HepG2 (cell line): ENCODE results near the gene CAPN11. TPM values are rescaled to one million over a fixed set of nuclear protein-coding genes. Genes with fewer than 3 reads are reported as not detected.

Experiments
- IKZF1 ChIP-seq: fragments of 450-650 bp; IDR thresholded peaks from 2 replicates; pipeline ENCODE4 v1.7.1; 2016
- KLF16 ChIP-seq, 2 experiments: sonication (generic) in 1 of 2; formaldehyde crosslinking in 1 of 2; IDR thresholded peaks; 2 replicates each; pipeline versions ENCODE4 v1.6.1 to v1.8.0; 2016 to 2023; ENCODE audit warnings: missing genetic modification reagents in 2 of 2, missing compliant biosample characterization in 1 of 2
- MLLT10 ChIP-seq: sonication (generic); formaldehyde crosslinking; IDR thresholded peaks from 2 replicates; pipeline ENCODE4 v1.4.0; 2020; ENCODE audit warnings: missing genetic modification reagents
- MYC ChIP-seq: sonication (generic); formaldehyde crosslinking; IDR thresholded peaks from 2 replicates; pipeline ENCODE4 v1.9.0; 2021; ENCODE audit warnings: missing genetic modification reagents, borderline replicate concordance
- NFE2 ChIP-seq: sonication (generic); formaldehyde crosslinking; IDR thresholded peaks from 2 replicates; pipeline ENCODE4 v1.4.0; 2020; ENCODE audit warnings: missing genetic modification reagents
- NR1H2 ChIP-seq: sonication (generic); formaldehyde crosslinking; IDR thresholded peaks from 2 replicates; pipeline ENCODE4 v1.8.1; 2022; ENCODE audit warnings: low read depth, missing genetic modification reagents, borderline replicate concordance
- U2AF2 ChIP-seq: fragments of 200-400 bp; formaldehyde crosslinking; IDR thresholded peaks from 2 replicates; pipeline ENCODE4 v1.6.1; 2017; ENCODE audit warnings: low read depth, mild to moderate bottlenecking, low read length
- ZFP36 ChIP-seq: fragments of 150-350 bp; IDR thresholded peaks from 2 replicates; pipeline ENCODE4 v1.6.1; 2018; ENCODE audit warnings: borderline replicate concordance, low read length, low read depth; ENCODE audit not compliant: partially characterized antibody
- ZFX ChIP-seq: sonication (generic); formaldehyde crosslinking; IDR thresholded peaks from 2 replicates; pipeline ENCODE4 v1.4.0; 2020; ENCODE audit warnings: mild to moderate bottlenecking, low read depth, missing genetic modification reagents, moderate library complexity
- ZNF546 ChIP-seq: sonication (generic); formaldehyde crosslinking; conservative IDR thresholded peaks from 2 replicates; pipeline ENCODE4 v1.8.1; 2023; ENCODE audit warnings: mild to moderate bottlenecking, missing genetic modification reagents
- ZNF747 ChIP-seq: sonication (generic); formaldehyde crosslinking; IDR thresholded peaks from 2 replicates; pipeline ENCODE4 v1.8.1; 2023; ENCODE audit warnings: missing genetic modification reagents, mild to moderate bottlenecking, borderline replicate concordance
- polyA plus RNA-seq, 8 experiments: library from polyadenylated mRNA; depleted of rRNA in 3 of 8; stranded (reverse) in 7 of 8; unstranded in 1 of 8; fragments of >200 nt; fragmentation: Illumina TruSeq in 4 of 8; extraction: Trizol in 4 of 8; gene quantifications; 2 replicates each; pipeline versions ENCODE4 v1.2.1 to v1.2.3, GENCODE V29; 2011 to 2016; ENCODE audit warnings: low read depth in 4 of 8, missing spikeins in 1 of 8, mixed read lengths in 1 of 8; ENCODE audit not compliant: insufficient read depth in 1 of 8
- total RNA-seq, 5 experiments: library from RNA; depleted of rRNA; stranded (reverse); fragments of >200 nt; fragmentation: Illumina TruSeq; extraction: Trizol; gene quantifications; 2 replicates each; pipeline ENCODE4 v1.2.3, GENCODE V29; 2016; ENCODE audit warnings: low read depth in 1 of 5
- TF ChIP-seq, protein P1 (sequence below): sonication (generic); formaldehyde crosslinking; IDR thresholded peaks from 2 replicates; pipeline ENCODE4 v1.9.0; 2022; ENCODE audit warnings: low read depth, missing genetic modification reagents
- TF ChIP-seq, protein P2 (sequence below): sonication (generic); formaldehyde crosslinking; IDR thresholded peaks from 2 replicates; pipeline ENCODE4 v1.8.0; 2023; ENCODE audit warnings: mild to moderate bottlenecking, missing genetic modification reagents
- TF ChIP-seq, protein P3 (sequence below): sonication (generic); formaldehyde crosslinking; IDR thresholded peaks from 2 replicates; pipeline ENCODE4 v1.4.0; 2020; ENCODE audit warnings: mild to moderate bottlenecking, missing genetic modification reagents
- TF ChIP-seq, protein P4 (sequence below): sonication (generic); formaldehyde crosslinking; IDR thresholded peaks from 2 replicates; pipeline ENCODE4 v1.4.0; 2020; ENCODE audit warnings: missing genetic modification reagents, borderline replicate concordance
- TF ChIP-seq, protein P5 (sequence below): sonication (generic); formaldehyde crosslinking; IDR thresholded peaks from 2 replicates; pipeline ENCODE4 v1.8.1; 2023; ENCODE audit warnings: missing genetic modification reagents, inconsistent platforms, borderline replicate concordance

CAPN11 gene
- total and polyA plus RNA-seq, 2 of the 13 experiments (the other 11 are each of a cell fraction or from before 2014, with no cell fraction given), result 0.07 to 0.11 TPM

DNA sequence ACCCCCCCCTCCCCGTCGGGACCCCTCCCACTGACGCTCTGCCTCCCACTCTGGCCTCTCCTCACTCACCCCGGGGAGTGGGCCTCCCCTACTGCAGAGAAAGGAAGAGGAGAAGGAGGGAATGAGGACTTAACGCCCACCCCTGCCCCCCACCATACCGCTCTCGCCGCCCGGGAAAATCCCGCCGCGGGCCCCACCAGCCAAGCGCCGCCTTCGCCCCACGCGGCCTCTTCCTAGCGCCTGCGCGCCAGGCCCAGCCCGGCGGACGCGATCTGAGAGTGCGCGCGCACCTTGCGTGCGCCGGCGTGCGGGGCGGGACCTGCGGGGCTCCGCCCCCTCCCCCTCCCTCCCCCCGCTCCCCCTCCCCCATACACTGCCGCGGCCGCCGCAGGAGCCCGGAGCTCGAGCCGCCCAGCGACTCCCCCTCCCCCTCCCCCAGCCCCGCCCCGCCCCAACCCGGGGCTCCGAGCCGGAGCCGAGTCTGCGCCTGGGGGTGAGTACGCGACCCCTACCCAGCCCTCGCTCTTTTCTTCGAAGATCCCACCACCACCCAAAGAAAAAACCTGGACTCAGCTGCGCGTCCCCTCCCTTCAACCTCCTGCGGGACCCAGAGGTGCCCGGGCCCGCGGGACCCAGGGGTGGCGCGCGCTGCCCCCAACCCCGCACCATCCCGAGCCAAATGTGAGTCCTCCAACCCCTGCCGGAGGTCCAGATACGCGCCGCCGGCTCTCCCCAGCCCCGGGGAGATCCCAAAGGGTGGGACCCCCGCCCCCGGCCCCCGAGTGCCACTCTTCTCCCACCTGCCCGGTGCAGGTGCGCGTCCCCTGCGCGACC, 31.2 kb upstream of the CAPN11 start, which contains the start of the genes MRPL14 and TMEM63B (continued):
- TF ChIP-seq MLLT10 (CRISPR knock-in tag) (no peak), IKZF1 (no peak), NFE2 (CRISPR knock-in tag) (no peak), NR1H2 (no peak), U2AF2 (no peak), KLF16 (CRISPR knock-in tag; IDR thresholded peaks at IDR 0.05) (peak in 1 of 2 experiments; percentile 53; a peak in 1 of 4 replicates), ZFX (CRISPR knock-in tag) (peak; percentile 83), ZNF747 (CRISPR knock-in tag) (no peak), ZNF546 (peak; percentile 63), ZFP36 (no peak), MYC (CRISPR knock-in tag) (peak; percentile 85)
- TF ChIP-seq, protein P1, sequence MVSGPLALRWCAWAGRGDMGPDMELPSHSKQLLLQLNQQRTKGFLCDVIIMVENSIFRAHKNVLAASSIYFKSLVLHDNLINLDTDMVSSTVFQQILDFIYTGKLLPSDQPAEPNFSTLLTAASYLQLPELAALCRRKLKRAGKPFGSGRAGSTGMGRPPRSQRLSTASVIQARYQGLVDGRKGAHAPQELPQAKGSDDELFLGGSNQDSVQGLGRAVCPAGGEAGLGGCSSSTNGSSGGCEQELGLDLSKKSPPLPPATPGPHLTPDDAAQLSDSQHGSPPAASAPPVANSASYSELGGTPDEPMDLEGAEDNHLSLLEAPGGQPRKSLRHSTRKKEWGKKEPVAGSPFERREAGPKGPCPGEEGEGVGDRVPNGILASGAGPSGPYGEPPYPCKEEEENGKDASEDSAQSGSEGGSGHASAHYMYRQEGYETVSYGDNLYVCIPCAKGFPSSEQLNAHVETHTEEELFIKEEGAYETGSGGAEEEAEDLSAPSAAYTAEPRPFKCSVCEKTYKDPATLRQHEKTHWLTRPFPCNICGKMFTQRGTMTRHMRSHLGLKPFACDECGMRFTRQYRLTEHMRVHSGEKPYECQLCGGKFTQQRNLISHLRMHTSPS, result 0 out of 2 replicates have a peak, but pooled peaks have one; percentile 7
- TF ChIP-seq, protein P2, sequence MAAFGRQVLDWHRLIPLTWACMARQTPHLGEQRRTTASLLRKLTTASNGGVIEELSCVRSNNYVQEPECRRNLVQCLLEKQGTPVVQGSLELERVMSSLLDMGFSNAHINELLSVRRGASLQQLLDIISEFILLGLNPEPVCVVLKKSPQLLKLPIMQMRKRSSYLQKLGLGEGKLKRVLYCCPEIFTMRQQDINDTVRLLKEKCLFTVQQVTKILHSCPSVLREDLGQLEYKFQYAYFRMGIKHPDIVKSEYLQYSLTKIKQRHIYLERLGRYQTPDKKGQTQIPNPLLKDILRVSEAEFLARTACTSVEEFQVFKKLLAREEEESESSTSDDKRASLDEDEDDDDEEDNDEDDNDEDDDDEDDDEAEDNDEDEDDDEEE (CRISPR knock-in tag), result no peak
- TF ChIP-seq, protein P3, sequence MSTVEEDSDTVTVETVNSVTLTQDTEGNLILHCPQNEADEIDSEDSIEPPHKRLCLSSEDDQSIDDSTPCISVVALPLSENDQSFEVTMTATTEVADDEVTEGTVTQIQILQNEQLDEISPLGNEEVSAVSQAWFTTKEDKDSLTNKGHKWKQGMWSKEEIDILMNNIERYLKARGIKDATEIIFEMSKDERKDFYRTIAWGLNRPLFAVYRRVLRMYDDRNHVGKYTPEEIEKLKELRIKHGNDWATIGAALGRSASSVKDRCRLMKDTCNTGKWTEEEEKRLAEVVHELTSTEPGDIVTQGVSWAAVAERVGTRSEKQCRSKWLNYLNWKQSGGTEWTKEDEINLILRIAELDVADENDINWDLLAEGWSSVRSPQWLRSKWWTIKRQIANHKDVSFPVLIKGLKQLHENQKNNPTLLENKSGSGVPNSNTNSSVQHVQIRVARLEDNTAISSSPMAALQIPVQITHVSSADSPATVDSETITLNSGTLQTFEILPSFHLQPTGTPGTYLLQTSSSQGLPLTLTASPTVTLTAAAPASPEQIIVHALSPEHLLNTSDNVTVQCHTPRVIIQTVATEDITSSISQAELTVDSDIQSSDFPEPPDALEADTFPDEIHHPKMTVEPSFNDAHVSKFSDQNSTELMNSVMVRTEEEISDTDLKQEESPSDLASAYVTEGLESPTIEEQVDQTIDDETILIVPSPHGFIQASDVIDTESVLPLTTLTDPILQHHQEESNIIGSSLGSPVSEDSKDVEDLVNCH (CRISPR knock-in tag), result no peak
- TF ChIP-seq, protein P4, sequence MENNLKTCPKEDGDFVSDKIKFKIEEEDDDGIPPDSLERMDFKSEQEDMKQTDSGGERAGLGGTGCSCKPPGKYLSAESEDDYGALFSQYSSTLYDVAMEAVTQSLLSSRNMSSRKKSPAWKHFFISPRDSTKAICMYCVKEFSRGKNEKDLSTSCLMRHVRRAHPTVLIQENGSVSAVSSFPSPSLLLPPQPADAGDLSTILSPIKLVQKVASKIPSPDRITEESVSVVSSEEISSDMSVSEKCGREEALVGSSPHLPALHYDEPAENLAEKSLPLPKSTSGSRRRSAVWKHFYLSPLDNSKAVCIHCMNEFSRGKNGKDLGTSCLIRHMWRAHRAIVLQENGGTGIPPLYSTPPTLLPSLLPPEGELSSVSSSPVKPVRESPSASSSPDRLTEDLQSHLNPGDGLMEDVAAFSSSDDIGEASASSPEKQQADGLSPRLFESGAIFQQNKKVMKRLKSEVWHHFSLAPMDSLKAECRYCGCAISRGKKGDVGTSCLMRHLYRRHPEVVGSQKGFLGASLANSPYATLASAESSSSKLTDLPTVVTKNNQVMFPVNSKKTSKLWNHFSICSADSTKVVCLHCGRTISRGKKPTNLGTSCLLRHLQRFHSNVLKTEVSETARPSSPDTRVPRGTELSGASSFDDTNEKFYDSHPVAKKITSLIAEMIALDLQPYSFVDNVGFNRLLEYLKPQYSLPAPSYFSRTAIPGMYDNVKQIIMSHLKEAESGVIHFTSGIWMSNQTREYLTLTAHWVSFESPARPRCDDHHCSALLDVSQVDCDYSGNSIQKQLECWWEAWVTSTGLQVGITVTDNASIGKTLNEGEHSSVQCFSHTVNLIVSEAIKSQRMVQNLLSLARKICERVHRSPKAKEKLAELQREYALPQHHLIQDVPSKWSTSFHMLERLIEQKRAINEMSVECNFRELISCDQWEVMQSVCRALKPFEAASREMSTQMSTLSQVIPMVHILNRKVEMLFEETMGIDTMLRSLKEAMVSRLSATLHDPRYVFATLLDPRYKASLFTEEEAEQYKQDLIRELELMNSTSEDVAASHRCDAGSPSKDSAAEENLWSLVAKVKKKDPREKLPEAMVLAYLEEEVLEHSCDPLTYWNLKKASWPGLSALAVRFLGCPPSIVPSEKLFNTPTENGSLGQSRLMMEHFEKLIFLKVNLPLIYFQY (CRISPR knock-in tag), result no peak
- TF ChIP-seq, protein P5, sequence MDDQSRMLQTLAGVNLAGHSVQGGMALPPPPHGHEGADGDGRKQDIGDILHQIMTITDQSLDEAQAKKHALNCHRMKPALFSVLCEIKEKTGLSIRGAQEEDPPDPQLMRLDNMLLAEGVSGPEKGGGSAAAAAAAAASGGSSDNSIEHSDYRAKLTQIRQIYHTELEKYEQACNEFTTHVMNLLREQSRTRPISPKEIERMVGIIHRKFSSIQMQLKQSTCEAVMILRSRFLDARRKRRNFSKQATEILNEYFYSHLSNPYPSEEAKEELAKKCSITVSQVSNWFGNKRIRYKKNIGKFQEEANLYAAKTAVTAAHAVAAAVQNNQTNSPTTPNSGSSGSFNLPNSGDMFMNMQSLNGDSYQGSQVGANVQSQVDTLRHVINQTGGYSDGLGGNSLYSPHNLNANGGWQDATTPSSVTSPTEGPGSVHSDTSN (CRISPR knock-in tag), result no peak
